Left lung (tissue), 10 donors: ENCODE results near the gene SPARCL1. TPM values are rescaled to one million over a fixed set of nuclear protein-coding genes. Genes with fewer than 3 reads are reported as not detected.

Source experiments
- ATAC-seq: fragments of 200-7000 bp; cut with Tn5 transposase; one replicate; pipeline ENCODE4 v1.9.1; 2020; ENCODE audit warnings: moderate library complexity
- DNase-seq, 4 donors: peaks; one replicate each; pipeline ENCODE4 v3.0.0-alpha.2; 2013 to 2020
- H3K27ac ChIP-seq, 2 donors: fragments of 200-600 bp; sonication (generic) in 1 of 2; one replicate each; pipeline versions ENCODE4 v1.5.0 to v1.8.0; 2020 to 2021
- H3K27me3 ChIP-seq, 2 donors: fragments of 200-600 bp; sonication (generic) in 1 of 2; one replicate each; pipeline versions ENCODE4 v1.5.0 to v1.8.0; 2020 to 2021
- H3K36me3 ChIP-seq, 2 donors: fragments of 200-600 bp; sonication (generic) in 1 of 2; one replicate each; pipeline versions ENCODE4 v1.5.0 to v1.8.0; 2020 to 2021
- H3K4me1 ChIP-seq, 2 donors: fragments of 200-600 bp; one replicate each; pipeline ENCODE4 v1.8.0; 2021
- H3K4me3 ChIP-seq, 2 donors: fragments of 200-600 bp; sonication (generic) in 1 of 2; one replicate each; pipeline versions ENCODE4 v1.5.0 to v1.8.0; 2020 to 2021; ENCODE audit warnings: mild to moderate bottlenecking in 1 of 2
- H3K9me3 ChIP-seq, 2 donors: fragments of 200-600 bp; sonication (generic) in 1 of 2; one replicate each; pipeline versions ENCODE4 v1.5.0 to v1.8.0; 2020 to 2021
- intact Hi-C, 2 donors: fragments of 100-400 bp; cut with DNase I; formaldehyde crosslinking; loops; one replicate each; pipeline versions ENCODE4 v1.11.2 to v1.14.2; 2022
- polyA plus RNA-seq, 6 donors: library from polyadenylated mRNA; unstranded; fragments of 120-200 nt; gene quantifications; one replicate each; pipeline ENCODE4 v1.2.1, GENCODE V29; 2013; ENCODE audit not compliant: insufficient read length in 6 of 6
- total RNA-seq, 2 donors: library from RNA; stranded (reverse); fragmentation: NEBNext Ultra II Directional; extraction: Animal tissue kit (Norgen Biotek cat#: 25700); gene quantifications; one replicate each; pipeline ENCODE4 v1.2.1, GENCODE V29; 2021
- TF ChIP-seq, protein P1 (sequence below), 2 donors: fragments of 200-600 bp; sonication (generic) in 1 of 2; IDR thresholded peaks; one replicate each; pipeline versions ENCODE4 v1.5.0 to v1.8.0; 2021; ENCODE audit warnings: antibody characterized with exemption in 2 of 2
- donor health status: DM: no; HTN: yes; CAD: no.
- donor health status: DM: no; HTN: no; CAD: no.

The SPARCL1 gene
- total and polyA plus RNA-seq, 8 donors, result 241 to 475 (median 401) TPM

DNA sequence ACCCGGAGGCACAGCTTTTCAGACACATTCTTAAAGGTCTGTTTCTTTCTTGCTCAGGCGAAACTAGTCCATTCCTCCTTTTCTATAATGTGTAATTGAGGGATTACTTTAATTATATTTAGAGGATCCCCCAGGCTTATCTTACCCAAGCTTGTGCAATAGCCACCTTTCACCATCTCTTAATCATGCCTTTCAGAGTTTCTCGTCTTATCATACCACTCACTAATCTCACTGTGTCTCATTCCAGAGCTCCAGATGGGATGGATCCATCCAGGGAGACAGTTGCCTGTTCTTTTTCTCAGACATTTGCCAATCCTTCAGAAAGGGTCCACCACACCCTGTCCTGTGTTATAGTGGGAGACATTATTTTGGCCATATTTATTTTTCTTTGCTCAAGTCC is 12.5 kb downstream of the SPARCL1 start:
- DNase-seq, result no peak
- Histone ChIP-seq H3K4me1 (peaks cover 4 to 10% of the 10 kb centered on the region in 2 donors), H3K27ac (no peak overlapping the region), H3K4me3 (no peak overlapping the region), H3K9me3 (no peaks in the 10 kb centered on the region), H3K36me3 (no peaks in the 10 kb centered on the region), H3K27me3 (no peaks in the 10 kb centered on the region)
- no peak for ATAC-seq
- TF ChIP-seq, protein P1, sequence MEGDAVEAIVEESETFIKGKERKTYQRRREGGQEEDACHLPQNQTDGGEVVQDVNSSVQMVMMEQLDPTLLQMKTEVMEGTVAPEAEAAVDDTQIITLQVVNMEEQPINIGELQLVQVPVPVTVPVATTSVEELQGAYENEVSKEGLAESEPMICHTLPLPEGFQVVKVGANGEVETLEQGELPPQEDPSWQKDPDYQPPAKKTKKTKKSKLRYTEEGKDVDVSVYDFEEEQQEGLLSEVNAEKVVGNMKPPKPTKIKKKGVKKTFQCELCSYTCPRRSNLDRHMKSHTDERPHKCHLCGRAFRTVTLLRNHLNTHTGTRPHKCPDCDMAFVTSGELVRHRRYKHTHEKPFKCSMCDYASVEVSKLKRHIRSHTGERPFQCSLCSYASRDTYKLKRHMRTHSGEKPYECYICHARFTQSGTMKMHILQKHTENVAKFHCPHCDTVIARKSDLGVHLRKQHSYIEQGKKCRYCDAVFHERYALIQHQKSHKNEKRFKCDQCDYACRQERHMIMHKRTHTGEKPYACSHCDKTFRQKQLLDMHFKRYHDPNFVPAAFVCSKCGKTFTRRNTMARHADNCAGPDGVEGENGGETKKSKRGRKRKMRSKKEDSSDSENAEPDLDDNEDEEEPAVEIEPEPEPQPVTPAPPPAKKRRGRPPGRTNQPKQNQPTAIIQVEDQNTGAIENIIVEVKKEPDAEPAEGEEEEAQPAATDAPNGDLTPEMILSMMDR (IDR thresholded peaks at IDR 0.05), result no peak
- intact Hi-C loops, result no loop called here

DNA sequence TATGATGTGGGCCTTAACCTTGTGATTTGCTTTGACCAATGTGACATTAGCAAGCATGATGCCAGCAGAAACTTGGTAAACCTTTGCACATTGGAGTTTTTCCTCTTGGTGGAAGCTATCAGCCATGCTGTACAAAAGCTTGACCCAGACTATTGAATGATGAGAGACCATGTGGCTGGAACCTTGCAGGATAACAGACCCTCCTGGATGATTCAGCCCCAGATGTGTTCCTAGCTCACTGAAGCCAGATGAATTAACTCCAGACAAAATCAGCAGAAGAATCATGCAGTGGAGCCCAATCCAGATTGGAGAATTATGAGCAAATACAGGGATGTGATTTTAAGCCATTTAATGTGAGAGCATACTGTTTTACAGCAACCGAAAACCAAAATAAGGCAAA is 16.8 kb downstream of the SPARCL1 start:
- DNase-seq (no peak), ATAC-seq (no peak)
- Histone ChIP-seq H3K9me3 (no peaks in the 10 kb centered on the region), H3K27me3 (no peaks in the 10 kb centered on the region), H3K4me3 (no peak overlapping the region), H3K27ac (peak overlapping the region in 1 of 2 donors; percentile 13), H3K4me1 (peaks cover 3 to 10% of the 10 kb centered on the region in 2 donors), H3K36me3 (peaks cover 0 to 4% of the 10 kb centered on the region in 2 donors)
- TF ChIP-seq, protein P1 (IDR thresholded peaks at IDR 0.05), result no peak
- intact Hi-C loops, result no loop called here

DNA sequence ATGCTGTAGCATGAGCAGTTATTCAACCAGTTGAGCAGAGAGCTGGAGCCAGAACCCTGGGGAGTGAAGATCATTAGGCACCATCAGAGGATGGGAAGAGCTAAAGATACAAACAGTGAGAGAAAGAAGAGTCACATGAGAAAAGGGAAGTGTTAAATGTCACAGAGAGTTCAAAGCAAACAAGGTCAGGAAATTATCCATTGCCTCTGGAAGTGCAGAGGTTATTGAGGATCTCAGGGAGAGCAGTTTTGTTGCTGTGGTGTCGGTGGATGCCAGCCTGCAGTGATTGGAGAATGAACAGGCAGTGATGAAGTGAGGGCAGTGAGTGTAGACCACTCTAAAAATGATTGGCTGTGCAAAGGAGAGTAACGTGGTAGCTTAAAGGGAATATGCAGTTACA is 17.7 kb downstream of the SPARCL1 start:
- Histone ChIP-seq H3K27me3 (no peaks in the 10 kb centered on the region), H3K36me3 (peaks cover 0 to 4% of the 10 kb centered on the region in 2 donors), H3K4me3 (no peak overlapping the region), H3K4me1 (peaks cover 9 to 10% of the 10 kb centered on the region in 2 donors), H3K9me3 (no peaks in the 10 kb centered on the region), H3K27ac (peak overlapping the region in 1 of 2 donors; percentile 13)
- DNase-seq (no peak), ATAC-seq (no peak)
- TF ChIP-seq, protein P1 (IDR thresholded peaks at IDR 0.05), result no peak
- intact Hi-C loops, result no loop called here

DNA sequence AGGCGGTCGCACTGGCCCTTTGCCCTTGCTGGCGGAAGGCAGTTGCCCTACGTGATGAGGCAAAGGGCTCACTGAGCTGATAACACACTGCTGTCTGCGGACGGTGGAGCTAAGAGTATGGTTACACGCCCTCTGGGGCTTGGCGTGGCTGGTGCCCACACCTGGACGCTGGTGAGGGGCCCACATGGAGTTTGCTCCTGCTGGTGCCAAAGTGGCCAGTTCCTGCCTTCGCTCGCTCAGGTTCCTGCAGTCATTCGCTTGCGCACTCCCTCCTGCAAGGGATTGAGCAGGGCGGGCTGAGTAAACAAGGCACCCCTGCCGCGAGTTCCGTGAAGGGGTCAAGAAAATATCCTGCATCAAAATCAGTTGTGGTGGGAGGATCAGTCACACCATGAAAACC is 18.4 kb downstream of the SPARCL1 start:
- Histone ChIP-seq H3K27me3 (no peaks in the 10 kb centered on the region), H3K27ac (no peak overlapping the region), H3K4me3 (no peak overlapping the region), H3K9me3 (no peaks in the 10 kb centered on the region), H3K36me3 (peaks cover 0 to 4% of the 10 kb centered on the region in 2 donors), H3K4me1 (peaks cover 9 to 10% of the 10 kb centered on the region in 2 donors)
- DNase-seq (no peak), ATAC-seq (no peak)
- TF ChIP-seq, protein P1 (IDR thresholded peaks at IDR 0.05), result no peak
- intact Hi-C loops, result no loop called here

DNA sequence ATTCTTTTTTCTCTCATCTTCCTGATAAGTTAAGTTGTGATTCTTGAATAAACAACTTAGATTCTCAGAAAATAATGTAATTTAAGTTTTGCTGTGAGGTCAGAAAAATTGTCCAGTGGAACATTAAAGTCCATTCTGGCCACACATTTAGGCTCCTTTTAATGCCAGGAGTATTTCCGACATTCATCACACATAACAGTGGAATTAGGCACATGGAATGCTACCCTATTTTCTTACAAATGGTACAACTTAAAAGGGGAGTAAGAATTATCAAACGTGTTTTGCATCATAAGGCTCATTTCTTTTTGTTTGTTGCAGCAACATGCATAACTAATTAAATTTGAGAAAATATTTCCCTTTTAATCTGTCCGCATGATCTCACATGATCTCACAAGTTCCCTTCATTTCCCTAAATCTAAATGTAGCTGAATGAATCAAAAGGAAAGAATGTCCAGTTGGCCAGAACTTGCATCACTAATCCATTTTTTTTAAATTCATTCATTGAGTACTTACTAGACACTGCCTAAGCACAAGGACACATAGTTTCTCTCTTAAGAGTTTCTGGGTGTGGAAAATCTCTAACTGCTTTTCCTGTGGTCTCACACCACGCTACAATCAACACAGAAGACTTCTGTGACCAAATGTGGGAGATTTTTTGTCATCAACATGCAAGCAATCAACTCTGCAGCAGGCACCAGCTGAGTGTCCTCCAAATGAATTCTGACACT is 22.0 kb downstream of the SPARCL1 start:
- intact Hi-C loops, result no loop called here
- Histone ChIP-seq H3K4me1 (peaks cover 9 to 12% of the 10 kb centered on the region in 2 donors), H3K4me3 (no peak overlapping the region), H3K9me3 (no peaks in the 10 kb centered on the region), H3K27ac (peak overlapping the region in 1 of 2 donors; percentile 80), H3K27me3 (no peaks in the 10 kb centered on the region), H3K36me3 (peaks cover 0 to 4% of the 10 kb centered on the region in 2 donors)
- DNase-seq (no peak), ATAC-seq (peak; percentile 60)
- TF ChIP-seq, protein P1 (IDR thresholded peaks at IDR 0.05), result no peak
